Kidney (tissue), 22 donors: Measurements from ENCODE around the gene STK11IP. TPM values are rescaled to one million over a fixed set of nuclear protein-coding genes. Genes with fewer than 3 reads are reported as not detected.

Experiments
- DNase-seq, 5 donors: peaks; one replicate each; pipeline ENCODE4 v3.0.0-alpha.2; 2013 to 2020
- FAIRE-seq: peaks from 2 replicates; lab custom pipeline; 2012; peaks lifted over from hg19 to GRCh38; lab: Jason Lieb, UNC
- H3K27ac ChIP-seq, 2 donors: one replicate each; pipeline ENCODE4 v1.7.0; 2013; ENCODE audit warnings: low read depth in 2 of 2, low read length in 2 of 2, inconsistent platforms in 1 of 2
- H3K27me3 ChIP-seq: one replicate; pipeline ENCODE4 v1.7.1; 2013; ENCODE audit warnings: low read length, inconsistent platforms; ENCODE audit not compliant: control insufficient read depth, insufficient read depth
- H3K36me3 ChIP-seq, 3 donors: one replicate each; pipeline versions ENCODE4 v1.7.0 to v1.7.1; 2013; ENCODE audit warnings: low read length in 3 of 3, control low read depth in 1 of 3, inconsistent platforms in 1 of 3; ENCODE audit not compliant: insufficient read depth in 3 of 3, control insufficient read depth in 2 of 3
- H3K4me1 ChIP-seq, 3 donors: one replicate each; pipeline versions ENCODE4 v1.7.0 to v1.7.1; 2013; ENCODE audit warnings: low read length in 3 of 3, inconsistent platforms in 1 of 3, low read depth in 1 of 3; ENCODE audit not compliant: control insufficient read depth in 2 of 3, insufficient read depth in 2 of 3
- H3K4me3 ChIP-seq, 3 donors: one replicate each; pipeline versions ENCODE4 v1.7.0 to v1.8.1; 2013; ENCODE audit warnings: low read length in 3 of 3, control low read depth in 1 of 3, inconsistent platforms in 1 of 3
- H3K9ac ChIP-seq, 3 donors: one replicate each; pipeline versions ENCODE4 v1.7.0 to v1.7.1; 2013; ENCODE audit warnings: low read length in 3 of 3, control low read depth in 1 of 3, inconsistent platforms in 1 of 3
- H3K9me3 ChIP-seq, 3 donors: one replicate each; pipeline versions ENCODE4 v1.7.0 to v1.7.1; 2013; ENCODE audit warnings: low read length in 3 of 3, control low read depth in 1 of 3, inconsistent platforms in 1 of 3; ENCODE audit not compliant: control insufficient read depth in 2 of 3, insufficient read depth in 1 of 3
- intact Hi-C: fragments of 100-400 bp; cut with DNase I; formaldehyde crosslinking; loops from one replicate; pipeline ENCODE4 v1.11.1; 2022
- long read RNA-seq, 10 donors: library from polyadenylated mRNA in 1 of 10; unstranded in 1 of 10; transcript quantifications; one replicate each; pipeline ENCODE4 v2.0.0 and lab custom pipeline, GENCODE V29; 2021 to 2026
- polyA plus RNA-seq: library from polyadenylated mRNA; stranded (reverse); fragments of 350-450 nt; fragmentation: Illumina TruSeq; extraction: RNeasy Lipid Tissue Mini Kit (QIAGEN cat#74804); gene quantifications from one replicate; pipeline ENCODE4 v1.2.3, GENCODE V29; 2014; ENCODE audit warnings: low read depth, low replicate concordance; ENCODE audit not compliant: insufficient read depth
- total RNA-seq: library from RNA; stranded (reverse); fragmentation: NEBNext Ultra II Directional; extraction: Animal tissue kit (Norgen Biotek cat#: 25700); gene quantifications from one replicate; pipeline ENCODE4 v1.2.1, GENCODE V29; 2021
- TF ChIP-seq, protein P1 (sequence below): IDR thresholded peaks from 3 replicates; pipeline ENCODE4 v1.5.1; 2012; ENCODE audit warnings: mild to moderate bottlenecking, moderate library complexity, borderline replicate concordance; ENCODE audit not compliant: insufficient read depth; ENCODE audit errors: extremely low read depth
- donor health status: control.
- donor health status: control.
- donor health status: control.
- donor health status: control.
- donor health status: control.
- donor health status: DM: yes; HTN: yes; CAD: no.
- donor health status: Normal renal cell carcinoma (clear cell type).

STK11IP gene, protein sequence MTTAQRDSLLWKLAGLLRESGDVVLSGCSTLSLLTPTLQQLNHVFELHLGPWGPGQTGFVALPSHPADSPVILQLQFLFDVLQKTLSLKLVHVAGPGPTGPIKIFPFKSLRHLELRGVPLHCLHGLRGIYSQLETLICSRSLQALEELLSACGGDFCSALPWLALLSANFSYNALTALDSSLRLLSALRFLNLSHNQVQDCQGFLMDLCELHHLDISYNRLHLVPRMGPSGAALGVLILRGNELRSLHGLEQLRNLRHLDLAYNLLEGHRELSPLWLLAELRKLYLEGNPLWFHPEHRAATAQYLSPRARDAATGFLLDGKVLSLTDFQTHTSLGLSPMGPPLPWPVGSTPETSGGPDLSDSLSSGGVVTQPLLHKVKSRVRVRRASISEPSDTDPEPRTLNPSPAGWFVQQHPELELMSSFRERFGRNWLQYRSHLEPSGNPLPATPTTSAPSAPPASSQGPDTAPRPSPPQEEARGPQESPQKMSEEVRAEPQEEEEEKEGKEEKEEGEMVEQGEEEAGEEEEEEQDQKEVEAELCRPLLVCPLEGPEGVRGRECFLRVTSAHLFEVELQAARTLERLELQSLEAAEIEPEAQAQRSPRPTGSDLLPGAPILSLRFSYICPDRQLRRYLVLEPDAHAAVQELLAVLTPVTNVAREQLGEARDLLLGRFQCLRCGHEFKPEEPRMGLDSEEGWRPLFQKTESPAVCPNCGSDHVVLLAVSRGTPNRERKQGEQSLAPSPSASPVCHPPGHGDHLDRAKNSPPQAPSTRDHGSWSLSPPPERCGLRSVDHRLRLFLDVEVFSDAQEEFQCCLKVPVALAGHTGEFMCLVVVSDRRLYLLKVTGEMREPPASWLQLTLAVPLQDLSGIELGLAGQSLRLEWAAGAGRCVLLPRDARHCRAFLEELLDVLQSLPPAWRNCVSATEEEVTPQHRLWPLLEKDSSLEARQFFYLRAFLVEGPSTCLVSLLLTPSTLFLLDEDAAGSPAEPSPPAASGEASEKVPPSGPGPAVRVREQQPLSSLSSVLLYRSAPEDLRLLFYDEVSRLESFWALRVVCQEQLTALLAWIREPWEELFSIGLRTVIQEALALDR
- total RNA-seq (33.7 TPM), polyA plus RNA-seq (12.5 TPM)
- long read RNA-seq, donor 1, result 0 reads
- long read RNA-seq, donor 2, partial matches to known transcripts, result 0 of 1 reads
- long read RNA-seq, donor 2, other reads (novel, unspliced or antisense), result 0 of 1 reads
- long read RNA-seq, donor 3, partial matches to known transcripts, result 0 of 3 reads
- long read RNA-seq, donor 3, other reads (novel, unspliced or antisense), result 0 of 3 reads
- long read RNA-seq, donor 4, partial matches to known transcripts, result 0 of 1 reads
- long read RNA-seq, donor 4, other reads (novel, unspliced or antisense), result 0 of 1 reads
- long read RNA-seq, donor 5, result 0 reads
- long read RNA-seq, donor 6, partial matches to known transcripts, result 0 of 1 reads
- long read RNA-seq, donor 6, other reads (novel, unspliced or antisense), result 0 of 1 reads
- long read RNA-seq, donor 7, partial matches to known transcripts, result 6 of 14 reads
- long read RNA-seq, donor 7, other reads (novel, unspliced or antisense), result 6 of 14 reads
- long read RNA-seq, donor 8, partial matches to known transcripts, result 0 of 1 reads
- long read RNA-seq, donor 8, other reads (novel, unspliced or antisense), result 0 of 1 reads
- long read RNA-seq, donor 9, result 0 reads
- long read RNA-seq, donor 10, result 0 reads

DNA sequence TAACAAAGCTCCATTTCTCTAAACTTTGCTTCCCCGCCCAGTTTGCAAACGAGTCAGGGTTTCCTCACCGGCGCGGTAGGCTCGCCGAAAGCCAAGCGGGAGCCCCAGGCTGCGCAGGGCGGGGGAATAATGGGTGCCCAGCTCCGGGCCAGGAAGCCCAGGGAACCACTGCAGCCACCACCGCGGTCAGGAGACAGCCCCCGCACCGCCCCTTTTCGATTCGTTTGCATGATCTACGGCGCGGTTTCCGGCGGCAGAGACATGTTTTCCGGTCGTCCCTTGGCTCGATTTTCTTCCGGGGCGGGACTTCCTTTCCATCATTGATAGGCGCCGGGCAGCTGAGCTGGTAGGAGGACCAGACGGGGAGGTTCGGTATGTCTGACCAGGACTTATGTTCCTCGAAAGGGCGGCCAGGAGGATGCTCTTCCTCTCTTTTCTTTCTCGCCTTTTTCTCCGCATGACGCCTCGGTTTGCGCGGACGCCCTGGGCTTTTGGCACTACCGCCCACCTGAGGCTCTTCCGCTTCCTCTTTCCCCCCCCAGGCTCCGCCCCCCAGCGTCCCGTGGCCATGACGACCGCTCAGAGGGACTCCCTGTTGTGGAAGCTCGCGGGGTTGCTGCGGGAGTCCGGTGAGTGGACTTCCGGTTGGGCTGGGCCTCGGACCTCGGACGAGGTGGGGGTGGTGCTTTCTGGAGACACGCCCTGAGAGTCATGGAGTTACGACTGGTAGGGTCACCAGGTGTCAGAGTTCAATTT is at the start of gene STK11IP:
Gene STK11IP, plus strand, starts transcription at position 306 of the 756 bp plus-strand sequence. Its CDS starts 263 bp downstream, at position 569.
- TF ChIP-seq, protein P1, sequence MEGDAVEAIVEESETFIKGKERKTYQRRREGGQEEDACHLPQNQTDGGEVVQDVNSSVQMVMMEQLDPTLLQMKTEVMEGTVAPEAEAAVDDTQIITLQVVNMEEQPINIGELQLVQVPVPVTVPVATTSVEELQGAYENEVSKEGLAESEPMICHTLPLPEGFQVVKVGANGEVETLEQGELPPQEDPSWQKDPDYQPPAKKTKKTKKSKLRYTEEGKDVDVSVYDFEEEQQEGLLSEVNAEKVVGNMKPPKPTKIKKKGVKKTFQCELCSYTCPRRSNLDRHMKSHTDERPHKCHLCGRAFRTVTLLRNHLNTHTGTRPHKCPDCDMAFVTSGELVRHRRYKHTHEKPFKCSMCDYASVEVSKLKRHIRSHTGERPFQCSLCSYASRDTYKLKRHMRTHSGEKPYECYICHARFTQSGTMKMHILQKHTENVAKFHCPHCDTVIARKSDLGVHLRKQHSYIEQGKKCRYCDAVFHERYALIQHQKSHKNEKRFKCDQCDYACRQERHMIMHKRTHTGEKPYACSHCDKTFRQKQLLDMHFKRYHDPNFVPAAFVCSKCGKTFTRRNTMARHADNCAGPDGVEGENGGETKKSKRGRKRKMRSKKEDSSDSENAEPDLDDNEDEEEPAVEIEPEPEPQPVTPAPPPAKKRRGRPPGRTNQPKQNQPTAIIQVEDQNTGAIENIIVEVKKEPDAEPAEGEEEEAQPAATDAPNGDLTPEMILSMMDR, result no peak
- H3K9me3 ChIP-seq, result no peaks in the 10 kb centered on the region
- H3K4me1 ChIP-seq, result peaks cover 10 to 13% (median 10%) of the 10 kb centered on the region in 3 donors
- H3K36me3 ChIP-seq, result peaks cover 0 to 17% (median 5%) of the 10 kb centered on the region in 3 donors
- intact Hi-C loops, result no loop called here
- no peaks in the 10 kb centered on the region for H3K27me3 ChIP-seq
- no peak for FAIRE-seq
- DNase-seq, result peak; percentile 98 to 99 (median 99)
- peak within 1 kb of the TSS; percentile 93 to 98 for H3K27ac ChIP-seq
- H3K4me3 ChIP-seq, result peak within 1 kb of the TSS; percentile 77 to 99 (median 90)
- peak within 1 kb of the TSS; percentile 83 to 97 (median 88) for H3K9ac ChIP-seq

GRCh38 chr2:219548990-219549389 is 48.7 kb upstream of the STK11IP start:
- no peak overlapping the region for H3K27ac ChIP-seq
- no peak overlapping the region for H3K4me3 ChIP-seq
- H3K4me1 ChIP-seq, result peaks cover 0 to 19% (median 0%) of the 10 kb centered on the region in 3 donors
- FAIRE-seq (no peak), DNase-seq (peak in 1 of 5 donors; percentile 36)
- H3K36me3 ChIP-seq, result no peaks in the 10 kb centered on the region
- intact Hi-C loops, result no loop called here
- no peaks in the 10 kb centered on the region for H3K27me3 ChIP-seq
- TF ChIP-seq, protein P1, result no peak
- H3K9ac ChIP-seq, result no peak overlapping the region
- no peaks in the 10 kb centered on the region for H3K9me3 ChIP-seq
